SK-N-SH treated with all-trans-retinoic acid at 6 μM for 48 hours (cell line): ENCODE results near the gene HMOX1.
"Not testable (repeated sequence)": the region's sequence is repeated elsewhere in the genome, so short reads cannot be mapped to it uniquely, and the experiment has no call there.

Source experiments
- ARNTL ChIP-seq: fragments of 450-650 bp; formaldehyde crosslinking; IDR thresholded peaks from 2 replicates; pipeline ENCODE4 v1.5.0; 2020; ENCODE audit warnings: low read depth, mild to moderate bottlenecking, moderate library complexity, borderline replicate concordance
- BACH2 ChIP-seq: fragments of 250-450 bp; sonication (Bioruptor Pico); IDR thresholded peaks from 2 replicates; pipeline ENCODE4 v1.9.0; 2021; ENCODE audit warnings: mild to moderate bottlenecking, borderline replicate concordance
- CSRNP3 ChIP-seq: fragments of 250-450 bp; sonication (Bioruptor Pico); IDR thresholded peaks from 2 replicates; pipeline ENCODE4 v1.5.1; 2021; ENCODE audit warnings: mild to moderate bottlenecking, moderate library complexity
- PPARA ChIP-seq: fragments of 250-450 bp; sonication (Bioruptor Pico); IDR thresholded peaks from 2 replicates; pipeline ENCODE4 v1.5.0; 2020; ENCODE audit warnings: mild to moderate bottlenecking, borderline replicate concordance
- RARB ChIP-seq: fragments of 250-450 bp; sonication (Bioruptor Pico); IDR thresholded peaks from 2 replicates; pipeline ENCODE4 v1.8.0; 2021; ENCODE audit warnings: mild to moderate bottlenecking, moderate library complexity
- SNAI2 ChIP-seq: fragments of 250-450 bp; sonication (Bioruptor Pico); IDR thresholded peaks from 2 replicates; pipeline ENCODE4 v1.5.0; 2020; ENCODE audit warnings: mild to moderate bottlenecking, moderate library complexity
- TCF4 ChIP-seq: fragments of 250-450 bp; sonication (Bioruptor Pico); IDR thresholded peaks from 2 replicates; pipeline ENCODE4 v1.8.0; 2021; ENCODE audit warnings: mild to moderate bottlenecking, moderate library complexity, borderline replicate concordance
- TOX ChIP-seq: fragments of 250-450 bp; sonication (Bioruptor Pico); IDR thresholded peaks from 2 replicates; pipeline ENCODE4 v1.8.0; 2021; ENCODE audit warnings: mild to moderate bottlenecking, moderate library complexity, borderline replicate concordance
- ZFP3 ChIP-seq: fragments of 250-450 bp; sonication (Bioruptor Pico); IDR thresholded peaks from 2 replicates; pipeline ENCODE4 v1.5.0; 2020; ENCODE audit warnings: mild to moderate bottlenecking, moderate library complexity
- ZFP30 ChIP-seq: fragments of 450-650 bp; formaldehyde crosslinking; IDR thresholded peaks from 2 replicates; pipeline ENCODE4 v1.5.0; 2022; ENCODE audit warnings: mild to moderate bottlenecking, moderate library complexity

- TF ChIP-seq CSRNP3, TOX, SNAI2, RARB, ZFP3, ARNTL, PPARA, TCF4, BACH2, ZFP30 (CRISPR knock-in tag): not testable (repeated sequence)
Observed at GRCh38 chr22:35364230-35364629, 16.7 kb upstream of the HMOX1 start.
